Measurements from ENCODE around the gene ETFA. TPM values are rescaled to one million over a fixed set of nuclear protein-coding genes. Genes with fewer than 3 reads are reported as not detected.

Gene ETFA
- total RNA-seq, 1 donor from 2014 or later, result 81.2 TPM

- ATAC-seq, result no peak
- DNase-seq, result no peak
- Histone ChIP-seq H3K36me3 (no peaks in the 10 kb centered on the region), H3K9me3 (no peaks in the 10 kb centered on the region), H3K4me1 (no peaks in the 10 kb centered on the region), H3K27ac (no peak overlapping the region), H3K27me3 (ENCODE audit: low read depth) (peaks cover 5% of the 10 kb centered on the region), H3K4me3 (no peak overlapping the region)
- intact Hi-C loops (cut with DNase I), result no loop called here
- TF ChIP-seq CTCF (IDR thresholded peaks at IDR 0.05), result no peak
These were observed 130.9 kb downstream of the ETFA start for GRCh38 chr15:76180321-76180720.

GRCh38 chr15:76179023-76179422, 132.2 kb downstream of the ETFA start:
- H3K4me1 ChIP-seq, result no peaks in the 10 kb centered on the region
- no peak for TF ChIP-seq CTCF (IDR thresholded peaks at IDR 0.05)
- no peaks in the 10 kb centered on the region for H3K9me3 ChIP-seq
- no peak overlapping the region for H3K4me3 ChIP-seq
- no peak overlapping the region for H3K27ac ChIP-seq
- H3K27me3 ChIP-seq (ENCODE audit: low read depth), result peaks cover 5% of the 10 kb centered on the region
- DNase-seq (no peak), ATAC-seq (no peak)
- H3K36me3 ChIP-seq, result no peaks in the 10 kb centered on the region
- intact Hi-C loops (cut with DNase I), result no loop called here

GRCh38 chr15:76178296-76179000, 132.8 kb downstream of the ETFA start:
- DNase-seq (no peak), ATAC-seq (no peak)
- Histone ChIP-seq H3K27me3 (ENCODE audit: low read depth) (peaks cover 5% of the 10 kb centered on the region), H3K4me3 (no peak overlapping the region), H3K27ac (no peak overlapping the region), H3K4me1 (no peaks in the 10 kb centered on the region), H3K9me3 (no peaks in the 10 kb centered on the region), H3K36me3 (no peaks in the 10 kb centered on the region)
- intact Hi-C loops (cut with DNase I), result no loop called here
- TF ChIP-seq CTCF (IDR thresholded peaks at IDR 0.05), result no peak

GRCh38 chr15:76177491-76178040, 133.7 kb downstream of the ETFA start:
- Histone ChIP-seq H3K36me3 (no peaks in the 10 kb centered on the region), H3K4me3 (no peak overlapping the region), H3K9me3 (no peaks in the 10 kb centered on the region), H3K27me3 (ENCODE audit: low read depth) (peaks cover 5% of the 10 kb centered on the region), H3K27ac (no peak overlapping the region), H3K4me1 (no peaks in the 10 kb centered on the region)
- ATAC-seq, result peak; percentile 12 to 29
- no peak for TF ChIP-seq CTCF (IDR thresholded peaks at IDR 0.05)
- DNase-seq, result no peak
- intact Hi-C loops (cut with DNase I), result no loop called here

DNA sequence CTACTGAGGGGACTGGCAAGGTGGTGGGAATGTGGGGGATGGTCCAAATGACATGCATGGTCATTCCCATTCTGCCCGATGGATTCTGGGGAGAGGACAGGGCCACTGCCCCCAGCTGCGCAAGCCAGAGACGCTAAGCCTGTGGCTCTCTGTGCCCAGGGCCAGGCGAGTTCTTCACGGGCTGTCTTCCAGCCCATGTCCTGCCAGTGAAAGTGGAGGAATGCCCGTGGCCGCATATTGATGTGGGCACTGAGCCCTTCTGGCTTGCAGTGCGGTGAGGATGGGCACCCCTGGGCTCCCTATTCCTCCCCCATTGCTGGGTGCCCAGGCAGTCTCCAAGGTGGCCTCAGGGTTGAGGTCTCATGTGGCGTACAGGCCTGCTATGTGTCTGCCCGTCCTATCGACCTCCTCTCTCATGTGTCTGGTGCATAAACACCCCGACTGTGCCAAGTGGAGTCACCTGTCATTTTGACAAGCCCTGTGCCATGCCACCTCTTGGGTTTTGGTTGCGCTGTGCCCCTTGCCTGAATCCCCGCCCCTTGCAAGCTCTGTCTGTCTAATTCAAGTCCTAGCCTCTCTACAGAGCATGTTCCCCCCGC, 134.7 kb downstream of the ETFA start:
- no peak for DNase-seq
- H3K27me3 ChIP-seq (ENCODE audit: low read depth), result peaks cover 5% of the 10 kb centered on the region
- intact Hi-C loops (cut with DNase I), result no loop called here
- no peak for TF ChIP-seq CTCF (IDR thresholded peaks at IDR 0.05)
- H3K9me3 ChIP-seq, result no peaks in the 10 kb centered on the region
- ATAC-seq, result no peak
- no peaks in the 10 kb centered on the region for H3K4me1 ChIP-seq
- no peak overlapping the region for H3K27ac ChIP-seq
- no peaks in the 10 kb centered on the region for H3K36me3 ChIP-seq
- H3K4me3 ChIP-seq, result no peak overlapping the region

Data from lower lobe of right lung (tissue), 2 donors.